HepG2 (cell line): ENCODE measurements around the gene CELF5. TPM values are rescaled to one million over a fixed set of nuclear protein-coding genes. Genes with fewer than 3 reads are reported as not detected.

ENCODE experiments used
- ATAC-seq: fragments of 200-7000 bp; cut with Tn5 transposase; 3 replicates; pipeline ENCODE4 v1.9.1; 2020; ENCODE audit warnings: mild to moderate bottlenecking, moderate library complexity
- BruUV-seq: library from RNA; stranded (reverse); fragments of 400-500 nt; replicated peaks from 2 replicates; lab custom pipeline; 2021; lab: Mats Ljungman, UMichigan
- CTCF ChIA-PET: fragments of 300-600 bp; formaldehyde crosslinking; extraction: SDS; loops from one replicate; lab custom pipeline; 2021; ENCODE audit warnings: low total read pairs, inconsistent platforms, low intra/inter-chr PET ratio; lab: Yijun Ruan, JAX
- POLR2A ChIA-PET: fragments of 350-600 bp; sonication (Branson Sonifier 250); formaldehyde crosslinking; loops from one replicate; lab custom pipeline; 2020; ENCODE audit warnings: antibody characterized with exemption, inconsistent platforms; lab: Yijun Ruan, JAX
- DNase-seq: peaks from one replicate; pipeline ENCODE4 v3.0.0-alpha.2; 2015; ENCODE audit warnings: low spot score
- FAIRE-seq: peaks from 3 replicates; lab custom pipeline; 2011; peaks lifted over from hg19 to GRCh38; lab: Jason Lieb, UNC
- H2AFZ ChIP-seq: one replicate; pipeline ENCODE4 v1.6.1; 2011; ENCODE audit warnings: low read length, inconsistent platforms
- H3K27ac ChIP-seq: fragments of 300-600 bp; 3 replicates; pipeline ENCODE4 v1.8.0; 2011; ENCODE audit warnings: mixed run types, mild to moderate bottlenecking, mixed read lengths, low read length, inconsistent platforms; ENCODE audit not compliant: insufficient read depth; ENCODE audit errors: extremely low read length
- H3K27me3 ChIP-seq, 2 experiments: fragments of 200-600 bp in 1 of 2; 2 replicates in 1 of 2; 3 replicates in 1 of 2; pipeline versions ENCODE4 v1.6.0 to v1.8.0; 2011; ENCODE audit warnings: low read length in 2 of 2, mild to moderate bottlenecking in 2 of 2, moderate library complexity in 2 of 2, inconsistent platforms in 1 of 2; ENCODE audit not compliant: insufficient read depth in 2 of 2, control insufficient read depth in 1 of 2
- H3K36me3 ChIP-seq, 2 experiments: fragments of 200-600 bp in 1 of 2; replicated peaks in 1 of 2; 2 replicates in 1 of 2; 3 replicates in 1 of 2; pipeline versions ENCODE4 v1.5.1 to v1.8.0; 2011; ENCODE audit warnings: low read length in 2 of 2, inconsistent platforms in 1 of 2; ENCODE audit not compliant: insufficient read depth in 2 of 2, control insufficient read depth in 1 of 2
- H3K4me1 ChIP-seq: 2 replicates; pipeline ENCODE4 v1.5.1; 2012; ENCODE audit warnings: low read length, inconsistent platforms; ENCODE audit not compliant: insufficient read depth
- H3K4me2 ChIP-seq: 2 replicates; pipeline ENCODE4 v1.6.0; 2011; ENCODE audit warnings: low read depth, low read length, inconsistent platforms
- H3K4me3 ChIP-seq, 3 experiments: fragments of 200-600 bp in 1 of 3; sonication (generic), shearing (Covaris generic) in 1 of 3; replicated peaks in 1 of 3; 2 replicates each; pipeline ENCODE4 v1.5.1; 2011 to 2016; ENCODE audit warnings: low read length in 3 of 3, inconsistent platforms in 2 of 3, low read depth in 2 of 3, mild to moderate bottlenecking in 2 of 3, control low read depth in 1 of 3, mixed read lengths in 1 of 3; ENCODE audit not compliant: insufficient read depth in 1 of 3
- H3K79me2 ChIP-seq: one replicate; pipeline ENCODE4 v1.6.1; 2011; ENCODE audit warnings: low read length, inconsistent platforms; ENCODE audit not compliant: insufficient read depth
- H3K9ac ChIP-seq: 2 replicates; pipeline ENCODE4 v1.6.0; 2011; ENCODE audit warnings: mild to moderate bottlenecking, low read depth, low read length, inconsistent platforms; ENCODE audit not compliant: insufficient read depth
- H3K9me3 ChIP-seq: 2 replicates; pipeline ENCODE4 v1.5.1; 2012; ENCODE audit warnings: mild to moderate bottlenecking, low read length
- H4K20me1 ChIP-seq: 2 replicates; pipeline ENCODE4 v1.6.0; 2011; ENCODE audit warnings: inconsistent platforms, mild to moderate bottlenecking, low read length, moderate library complexity; ENCODE audit not compliant: insufficient read depth
- CENPX ChIP-seq: sonication (generic); formaldehyde crosslinking; IDR thresholded peaks from 2 replicates; pipeline ENCODE4 v1.9.0; 2021; ENCODE audit warnings: mild to moderate bottlenecking, missing genetic modification reagents, moderate library complexity
- HNRNPLL ChIP-seq: fragments of 200-400 bp; formaldehyde crosslinking; IDR thresholded peaks from 2 replicates; pipeline ENCODE4 v1.6.1; 2017; ENCODE audit warnings: mild to moderate bottlenecking, low read depth, low read length; ENCODE audit not compliant: poor library complexity, severe bottlenecking
- KDM5B ChIP-seq: sonication (generic); formaldehyde crosslinking; IDR thresholded peaks from 2 replicates; pipeline ENCODE4 v1.4.0; 2020; ENCODE audit warnings: missing genetic modification reagents, mild to moderate bottlenecking, borderline replicate concordance
- KLF15 ChIP-seq: sonication (generic); formaldehyde crosslinking; IDR thresholded peaks from 2 replicates; pipeline ENCODE4 v1.8.1; 2023; ENCODE audit warnings: borderline replicate concordance, mild to moderate bottlenecking, inconsistent platforms, missing genetic modification reagents, mixed read lengths
- NFKBIZ ChIP-seq: IDR thresholded peaks from 2 replicates; pipeline ENCODE4 v1.6.1; 2018; ENCODE audit warnings: missing genetic modification reagents, missing compliant biosample characterization
- PRMT3 ChIP-seq: sonication (generic); formaldehyde crosslinking; IDR thresholded peaks from 2 replicates; pipeline ENCODE4 v1.8.1; 2022; ENCODE audit warnings: low read depth, mild to moderate bottlenecking, moderate library complexity, missing genetic modification reagents, borderline replicate concordance
- THAP7 ChIP-seq: sonication (generic); formaldehyde crosslinking; IDR thresholded peaks from 2 replicates; pipeline ENCODE4 v1.8.1; 2023; ENCODE audit warnings: mild to moderate bottlenecking, missing genetic modification reagents
- TOPORS ChIP-seq: sonication (generic); formaldehyde crosslinking; IDR thresholded peaks from 2 replicates; pipeline ENCODE4 v1.8.0; 2023; ENCODE audit warnings: mild to moderate bottlenecking, missing genetic modification reagents
- WGBS: methylation state at CpG from one replicate; pipeline ENCODE4 v1.1.6; 2017; ENCODE audit warnings: low lambda C conversion rate; 5-methylcytosine and 5-hydroxymethylcytosine counted together
- in situ Hi-C: cut with HindIII; loops from 2 replicates; pipeline ENCODE4 v1.10.0; 2017; ENCODE audit warnings: low pct_unique_long_range_greater_than_20kb; ENCODE audit not compliant: extremely low pct_ligation_motif_present
- intact Hi-C: fragments of 100-400 bp; cut with micrococcal nuclease; formaldehyde crosslinking; loops from one replicate; pipeline ENCODE4 v1.10.0; 2022; ENCODE audit not compliant: unreplicated experiment
- polyA plus RNA-seq, 8 experiments: library from polyadenylated mRNA; depleted of rRNA in 3 of 8; stranded (reverse) in 7 of 8; unstranded in 1 of 8; fragments of >200 nt; fragmentation: Illumina TruSeq in 4 of 8; extraction: Trizol in 4 of 8; gene quantifications; 2 replicates each; pipeline versions ENCODE4 v1.2.1 to v1.2.3, GENCODE V29; 2011 to 2016; ENCODE audit warnings: low read depth in 4 of 8, missing spikeins in 1 of 8, mixed read lengths in 1 of 8; ENCODE audit not compliant: insufficient read depth in 1 of 8
- total RNA-seq, 5 experiments: library from RNA; depleted of rRNA; stranded (reverse); fragments of >200 nt; fragmentation: Illumina TruSeq; extraction: Trizol; gene quantifications; 2 replicates each; pipeline ENCODE4 v1.2.3, GENCODE V29; 2016; ENCODE audit warnings: low read depth in 1 of 5

CELF5 gene
- total and polyA plus RNA-seq, 2 of the 13 experiments (the other 11 are each of a cell fraction or from before 2014, with no cell fraction given), result 0.31 to 0.84 TPM

GRCh38 chr19:3239367-3239766 lies 14.9 kb downstream of the CELF5 start:
- Histone ChIP-seq H3K4me1 (no peaks in the 10 kb centered on the region), H3K9ac (no peak overlapping the region), H2AFZ (no peak overlapping the region), H3K4me3 (no peak overlapping the region), H3K9me3 (no peaks in the 10 kb centered on the region), H3K79me2 (no peaks in the 10 kb centered on the region), H3K27ac (no peak overlapping the region), H4K20me1 (peaks cover 5% of the 10 kb centered on the region; the same call in 1 of the 2 replicates), H3K36me3 (no peaks in the 10 kb centered on the region), H3K4me2 (no peak overlapping the region), H3K27me3 (no peaks in the 10 kb centered on the region)
- in situ Hi-C loops (no loop called here), intact Hi-C loops (no loop called here)
- ATAC-seq (no peak), DNase-seq (no peak), FAIRE-seq (no peak)
- ChIA-PET POLR2A (no interaction called here), CTCF (no interaction called here)
- TF ChIP-seq HNRNPLL (no peak), THAP7 (CRISPR knock-in tag) (no peak), CENPX (CRISPR knock-in tag) (no peak), TOPORS (CRISPR knock-in tag) (no peak), KDM5B (no peak), KLF15 (CRISPR knock-in tag) (no peak), PRMT3 (CRISPR knock-in tag) (no peak), NFKBIZ (CRISPR knock-in tag) (no peak)
- BruUV-seq, result no TSS peak
- 8% methylated on average over 5 of the region's 5 CpGs for WGBS
